IPS-18c (cell line): Measurements from ENCODE around the gene LIN9.
"Not testable (repeated sequence)": the region's sequence is repeated elsewhere in the genome, so short reads cannot be mapped to it uniquely, and the experiment has no call there.

Experiments used
- H3K4me3 ChIP-seq: 2 replicates; pipeline ENCODE4 v1.7.0; 2013; ENCODE audit warnings: low read depth, mild to moderate bottlenecking, low read length, moderate library complexity; ENCODE audit not compliant: insufficient read depth
- H3K9me3 ChIP-seq: one replicate; pipeline ENCODE4 v1.6.1; 2013; ENCODE audit warnings: mild to moderate bottlenecking, low read length, moderate library complexity; ENCODE audit not compliant: control insufficient read depth, insufficient read depth

The LIN9 gene

DNA sequence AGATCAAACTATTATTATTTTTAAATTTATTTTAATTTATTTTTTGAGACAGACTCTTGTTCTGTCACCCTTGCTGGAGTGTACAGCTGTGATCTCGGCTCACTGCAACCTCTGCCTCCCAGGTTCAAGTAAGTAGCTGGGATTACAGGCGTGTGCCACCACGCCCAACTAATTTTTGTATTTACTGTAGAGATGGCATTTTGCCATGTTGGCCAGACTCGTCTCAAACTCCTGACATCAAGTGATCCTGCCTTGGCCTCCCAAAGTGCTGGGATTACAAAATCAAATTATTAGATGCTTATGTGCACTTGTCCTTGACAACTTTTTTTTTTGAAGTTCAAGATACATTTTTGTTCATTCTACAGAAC lies 15.4 kb downstream of the LIN9 start:
- Histone ChIP-seq H3K4me3 (no peak overlapping the region), H3K9me3 (no peaks in the 10 kb centered on the region)

DNA sequence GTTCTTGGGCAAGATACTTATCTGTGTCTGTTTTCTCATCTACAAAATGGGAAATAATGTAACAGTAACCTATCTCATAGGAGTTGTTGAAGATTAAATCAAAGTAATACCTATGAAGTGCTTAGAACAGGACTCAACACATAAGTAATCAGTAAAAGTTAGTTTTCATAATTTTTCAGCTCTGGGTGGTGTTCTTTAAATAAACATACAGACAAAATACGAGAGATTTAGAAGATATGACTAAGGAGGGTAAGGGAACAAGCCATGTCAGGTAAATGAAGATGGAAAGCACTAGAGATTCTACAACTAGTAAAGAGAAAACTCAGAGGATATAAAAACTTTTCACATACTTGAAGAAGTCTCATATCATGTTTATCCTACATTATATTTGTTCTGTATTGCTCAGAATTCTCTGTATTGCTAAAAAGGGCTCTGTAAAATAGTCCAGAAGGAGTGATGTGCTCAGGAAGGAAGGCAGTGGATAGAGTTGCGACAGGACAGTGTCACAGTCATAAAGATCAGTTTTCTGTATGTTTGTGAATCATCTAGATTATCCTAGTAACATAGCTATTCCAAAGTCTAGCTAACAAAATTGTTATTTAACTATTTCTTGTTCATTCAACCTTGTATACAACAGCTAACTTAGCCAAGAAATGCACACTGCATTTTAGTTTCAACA lies 16.0 kb downstream of the LIN9 start:
- Histone ChIP-seq H3K4me3 (no peak overlapping the region), H3K9me3 (no peaks in the 10 kb centered on the region)

DNA sequence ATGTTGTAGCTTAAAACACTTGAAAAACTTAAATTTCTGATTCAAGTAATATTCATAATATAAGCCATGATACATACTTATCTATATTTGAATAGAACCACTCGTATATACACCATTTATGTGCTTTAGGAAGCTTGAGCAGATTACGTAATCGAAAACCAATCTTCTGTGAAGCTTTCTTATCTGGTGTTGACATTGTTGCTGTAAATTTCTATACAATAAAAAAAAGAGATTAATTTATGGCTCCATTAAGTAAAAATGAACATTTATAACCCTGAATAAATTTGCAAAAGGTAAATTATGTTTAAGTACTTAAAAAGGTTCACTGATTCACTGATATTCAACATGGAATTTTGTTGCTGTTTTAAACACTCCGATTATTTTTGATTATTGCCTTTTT lies 21.4 kb downstream of the LIN9 start:
- H3K9me3 ChIP-seq: no peaks in the 10 kb centered on the region
- H3K4me3 ChIP-seq: no peak overlapping the region

DNA sequence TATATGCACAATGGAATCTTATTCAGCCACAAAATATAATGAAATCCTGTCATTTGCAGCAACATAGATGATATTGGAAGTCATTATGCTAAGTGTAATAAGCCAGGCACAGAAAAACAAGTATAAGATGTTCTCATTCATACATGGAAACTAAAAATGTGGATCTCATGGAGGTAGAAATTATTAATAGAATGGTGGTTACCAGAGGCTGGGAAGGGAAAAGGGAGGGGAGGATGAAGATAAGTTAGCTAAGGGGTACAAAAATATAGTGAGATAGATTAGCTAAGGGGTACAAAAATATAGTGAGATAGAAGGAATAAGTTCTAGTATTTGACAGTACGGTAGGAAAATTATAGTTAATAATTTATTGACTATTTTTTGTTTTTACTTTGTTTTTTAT lies 27.9 kb downstream of the LIN9 start:
- Histone ChIP-seq H3K9me3 (no peaks in the 10 kb centered on the region), H3K4me3 (no peak overlapping the region)

DNA sequence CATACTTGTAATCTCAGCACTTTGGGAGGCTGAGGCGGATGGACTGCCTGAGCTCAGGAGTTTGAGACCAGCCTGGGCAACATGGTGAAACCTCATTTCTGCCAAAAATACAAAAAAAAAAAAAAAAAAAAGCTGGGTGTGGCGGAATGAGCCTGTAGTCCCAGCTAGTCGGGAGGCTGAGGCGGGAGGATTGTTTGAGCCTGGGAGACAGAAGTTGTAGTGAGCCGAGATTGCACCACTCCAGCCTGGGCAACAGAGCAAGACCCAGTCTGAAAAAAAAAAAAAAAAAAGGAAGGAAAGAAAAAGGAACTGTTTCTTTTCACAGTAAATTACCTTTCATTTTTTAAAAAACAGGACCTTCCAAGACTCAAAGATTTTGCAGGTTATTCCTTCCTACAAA lies 29.5 kb downstream of the LIN9 start:
- no peak overlapping the region for H3K4me3 ChIP-seq
- no peaks in the 10 kb centered on the region for H3K9me3 ChIP-seq

DNA sequence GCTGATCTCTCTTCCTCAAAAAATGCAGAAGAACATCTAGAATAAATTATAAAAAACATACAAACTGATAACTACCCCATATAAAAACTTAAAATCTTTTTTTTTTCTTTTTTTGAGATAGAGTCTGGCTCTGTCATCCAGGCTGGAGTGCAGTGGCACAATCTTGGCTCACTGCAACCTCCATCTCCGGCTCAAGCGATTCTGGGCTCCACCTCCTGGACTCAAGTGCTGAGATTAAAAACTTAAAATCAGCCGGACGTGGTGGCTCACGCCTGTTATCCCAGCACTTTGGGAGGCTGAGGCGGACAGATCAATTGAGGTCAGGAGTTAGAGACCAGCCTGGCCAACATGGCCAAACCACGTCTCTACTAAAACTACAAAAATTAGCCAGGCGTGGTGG lies 31.1 kb downstream of the LIN9 start:
- no peaks in the 10 kb centered on the region for H3K9me3 ChIP-seq
- no peak overlapping the region for H3K4me3 ChIP-seq

DNA sequence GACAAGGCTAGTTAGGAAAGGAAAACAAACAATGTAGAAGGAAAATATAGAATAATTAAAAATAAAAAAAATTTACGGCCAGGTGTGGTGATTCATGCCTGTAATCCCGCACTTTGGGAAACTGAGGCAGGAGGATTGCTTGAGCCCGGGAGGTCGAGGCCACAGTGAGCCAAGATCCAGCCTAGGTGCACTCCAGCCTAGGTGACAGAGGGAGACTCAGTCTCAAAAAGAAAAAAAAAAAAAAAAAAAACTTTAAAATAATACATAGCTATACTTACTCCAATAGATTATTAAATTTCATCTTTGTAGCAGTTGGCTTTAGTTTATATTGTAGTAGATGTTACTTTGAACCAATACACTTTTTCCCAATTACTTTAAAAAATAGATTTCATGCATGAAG lies 32.0 kb downstream of the LIN9 start:
- Histone ChIP-seq H3K9me3 (no peaks in the 10 kb centered on the region), H3K4me3 (no peak overlapping the region)

DNA sequence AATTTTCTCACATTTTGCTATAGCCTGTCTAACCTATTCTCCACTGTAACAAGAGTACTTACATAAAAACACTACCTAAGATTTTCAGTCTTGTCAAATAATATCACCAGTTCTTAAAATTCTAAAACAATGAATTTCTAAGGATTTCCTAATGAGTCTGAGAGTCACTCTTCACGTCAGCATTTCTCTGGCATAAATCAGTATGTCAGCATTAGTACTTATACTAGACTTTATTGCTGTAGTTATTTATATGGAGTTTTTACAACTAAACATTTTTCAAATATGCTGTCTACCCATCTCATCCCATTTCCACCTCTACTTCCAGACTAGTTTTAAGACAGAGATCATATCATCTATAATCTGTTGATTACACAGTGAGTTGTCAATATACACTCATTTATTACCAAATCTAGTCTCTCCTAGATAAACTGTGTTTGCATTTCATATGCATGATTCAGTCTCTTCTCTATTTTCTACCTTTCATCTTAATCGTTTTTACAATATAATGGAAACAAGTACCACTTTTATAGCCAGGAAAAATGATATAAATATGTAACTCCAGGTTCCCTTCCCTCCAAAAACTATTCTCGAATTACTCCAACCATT lies 32.8 kb downstream of the LIN9 start:
- Histone ChIP-seq H3K9me3 (no peaks in the 10 kb centered on the region), H3K4me3 (no peak overlapping the region)

DNA sequence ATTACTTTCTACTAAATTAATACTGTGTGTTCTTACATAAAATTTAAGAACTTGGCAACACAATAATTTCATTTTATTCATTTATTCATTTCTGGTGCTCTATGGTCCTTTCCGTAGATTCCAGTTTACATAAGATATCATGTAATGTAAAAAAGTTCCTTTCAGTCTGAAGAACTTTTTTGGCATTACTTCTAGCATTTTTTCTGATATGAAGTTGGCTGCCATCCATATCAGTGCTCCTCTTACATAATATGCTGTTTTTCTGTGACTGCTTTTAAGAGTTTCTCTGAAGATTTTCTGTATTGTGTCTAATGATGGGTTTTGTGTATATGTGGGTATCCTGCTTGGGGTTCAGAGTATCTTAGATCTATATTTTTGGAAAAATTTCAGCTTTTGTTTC lies 34.8 kb downstream of the LIN9 start:
- Histone ChIP-seq H3K9me3 (no peaks in the 10 kb centered on the region), H3K4me3 (no peak overlapping the region)

DNA sequence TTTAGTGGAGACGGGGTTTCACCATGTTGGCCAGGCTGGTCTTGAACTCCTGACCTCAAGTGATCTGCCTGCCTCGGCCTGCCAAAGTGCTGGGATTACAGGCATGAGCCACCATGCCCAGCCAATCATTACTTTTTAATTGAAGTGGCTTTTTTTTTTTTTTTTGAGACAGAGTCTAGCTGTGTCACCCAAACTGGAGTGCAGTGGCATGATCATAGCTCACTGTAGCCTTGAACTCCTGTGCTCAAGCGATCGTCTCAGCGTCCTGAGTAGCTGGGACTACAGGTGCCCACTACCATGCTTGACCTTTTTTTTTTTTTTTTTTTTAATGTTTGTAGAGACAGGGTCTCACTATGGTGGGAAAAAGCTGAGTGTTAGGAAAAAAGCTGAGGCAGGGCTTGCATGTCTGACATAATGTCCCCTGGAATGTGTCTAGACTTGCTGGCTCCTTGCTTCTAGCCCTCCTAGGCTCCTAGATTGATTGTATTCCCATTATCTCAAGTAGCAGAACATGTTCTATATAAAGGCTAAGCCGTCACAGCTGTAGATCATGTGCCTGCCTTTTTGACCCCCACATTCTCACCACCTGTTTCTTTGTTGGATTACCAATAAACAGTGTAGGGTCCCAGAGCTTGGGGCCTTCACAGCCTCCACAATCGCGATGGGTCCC lies 36.6 kb downstream of the LIN9 start:
- H3K9me3 ChIP-seq, H3K4me3 ChIP-seq: not testable (repeated sequence)

DNA sequence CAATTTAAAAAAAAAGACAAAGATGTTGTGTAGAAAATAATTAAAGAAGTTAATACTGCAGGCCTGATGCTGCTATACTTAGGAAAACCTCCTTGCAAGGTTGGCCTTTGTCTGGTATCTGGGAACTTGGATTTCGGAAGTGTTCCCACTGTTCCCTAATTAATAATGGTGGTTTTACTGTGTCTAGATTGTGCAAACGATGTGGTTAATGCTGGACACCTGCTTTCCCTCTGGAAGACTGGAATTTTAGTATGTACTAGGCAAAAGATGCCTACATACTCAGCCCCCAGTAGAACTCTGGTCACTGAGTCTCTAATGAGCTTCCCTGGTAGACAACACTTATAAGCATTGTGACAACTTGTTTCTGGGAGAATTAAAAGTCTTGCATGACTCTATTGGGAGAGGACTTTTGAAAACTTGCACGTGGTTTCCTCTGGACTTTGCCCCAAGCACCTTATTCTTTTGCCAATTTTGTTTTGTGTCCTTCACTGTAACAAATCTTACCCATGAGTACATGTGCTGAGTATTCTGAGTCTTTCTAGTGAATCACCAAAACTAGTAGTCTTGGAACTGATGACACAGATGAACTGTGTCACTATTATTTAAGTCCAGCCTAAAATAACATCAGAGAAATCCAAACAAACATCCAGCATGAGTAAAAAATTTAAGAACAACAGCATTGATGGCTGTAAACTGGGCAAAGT lies 40.4 kb downstream of the LIN9 start:
- H3K4me3 ChIP-seq: no peak overlapping the region
- H3K9me3 ChIP-seq: no peaks in the 10 kb centered on the region

DNA sequence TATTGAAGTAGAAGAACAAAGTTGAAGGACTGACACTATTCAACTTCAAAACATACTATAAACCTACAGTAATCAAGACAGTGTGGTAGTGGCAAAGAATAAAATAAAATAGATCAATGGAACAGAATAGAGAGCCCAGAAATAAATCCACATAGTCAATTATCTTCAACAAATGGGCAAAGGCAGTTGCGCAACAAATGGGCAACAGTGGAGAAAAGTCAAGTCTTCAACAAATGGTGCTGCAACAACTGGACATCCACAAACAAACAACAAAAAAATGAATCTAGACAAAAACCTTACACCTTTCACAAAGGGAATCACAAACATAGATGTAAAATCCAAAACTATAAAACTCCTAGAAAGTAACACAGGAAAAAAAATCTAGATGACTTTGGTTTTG lies 47.1 kb downstream of the LIN9 start:
- no peak overlapping the region for H3K4me3 ChIP-seq
- peaks cover 2% of the 10 kb centered on the region for H3K9me3 ChIP-seq

DNA sequence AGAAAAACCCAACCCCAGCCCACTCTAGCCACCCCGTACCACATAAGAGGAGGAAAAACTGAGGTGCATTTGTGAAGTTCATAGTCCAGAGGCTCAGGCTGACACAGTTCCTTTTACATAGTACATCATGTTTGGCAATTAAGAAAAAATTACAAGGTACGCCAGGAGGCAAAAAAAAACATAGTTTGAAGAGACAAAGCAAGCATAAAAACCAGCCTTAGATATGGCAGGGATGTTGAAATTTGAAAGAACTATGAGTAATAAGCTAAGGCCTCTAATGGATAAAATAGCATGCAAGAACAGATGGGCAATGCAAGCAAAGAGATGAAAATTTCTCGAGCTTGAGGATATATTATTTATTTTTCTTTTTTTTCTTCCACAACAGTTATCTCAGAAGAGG lies 53.6 kb downstream of the LIN9 start:
- Histone ChIP-seq H3K9me3 (peaks cover 2% of the 10 kb centered on the region), H3K4me3 (no peak overlapping the region)

DNA sequence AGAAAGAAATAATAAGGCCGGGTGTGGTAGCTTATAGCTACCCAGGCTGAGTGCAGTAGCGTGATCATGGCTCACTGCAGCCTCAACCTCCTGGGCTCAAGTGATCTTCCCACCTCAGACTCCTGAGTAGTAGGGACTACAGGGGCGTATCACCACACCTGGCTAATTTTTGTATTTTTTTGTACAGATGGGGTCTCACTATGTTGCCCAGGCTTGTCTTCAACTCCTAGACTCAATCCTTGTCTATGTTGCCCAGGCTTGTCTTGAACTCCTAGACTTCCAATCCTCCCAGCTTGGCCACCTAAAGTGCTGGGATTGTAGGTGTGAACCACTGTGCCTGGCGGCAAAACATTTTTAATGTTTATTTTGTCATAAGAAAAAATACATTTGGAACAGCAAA lies 55.0 kb downstream of the LIN9 start:
- Histone ChIP-seq H3K4me3 (no peak overlapping the region), H3K9me3 (no peaks in the 10 kb centered on the region)

DNA sequence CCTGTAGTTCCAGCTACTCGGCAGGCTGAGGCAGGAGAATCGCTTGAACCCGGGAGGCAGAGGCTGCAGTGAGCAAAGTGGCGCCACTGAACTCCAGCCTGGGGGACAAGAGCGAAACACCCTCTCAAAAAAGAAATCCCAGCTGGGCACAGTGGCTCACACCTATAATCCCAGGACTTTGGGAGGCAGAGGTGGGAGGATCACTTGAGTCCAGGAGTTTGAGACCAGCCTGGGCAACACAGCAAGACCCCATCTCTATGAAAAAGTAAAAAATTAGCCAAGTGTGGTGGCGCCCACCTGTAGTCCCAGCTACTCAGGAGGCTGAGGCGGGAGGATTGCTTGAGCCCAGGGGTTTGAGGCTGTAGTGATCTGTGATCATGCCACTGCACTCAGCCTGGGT lies 56.1 kb downstream of the LIN9 start:
- H3K9me3 ChIP-seq, H3K4me3 ChIP-seq: not testable (repeated sequence)

DNA sequence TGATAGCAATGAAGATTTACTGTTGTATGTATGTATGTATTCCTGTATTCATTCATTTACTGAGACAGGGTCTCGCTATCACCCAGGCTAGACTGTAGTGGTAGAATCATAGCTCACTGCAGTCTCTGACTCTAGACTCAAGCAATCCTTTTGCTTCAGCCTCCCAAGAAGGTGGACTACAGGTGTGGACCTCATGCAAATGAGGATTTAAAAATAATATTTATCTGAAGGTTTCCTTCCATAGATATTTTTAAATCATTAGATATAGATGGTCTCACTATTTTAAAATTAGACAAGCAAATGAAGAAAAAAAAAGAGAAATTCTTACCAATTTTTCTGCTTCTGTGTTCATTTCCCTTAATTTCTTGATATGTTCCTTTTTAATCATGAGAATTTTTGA lies 58.5 kb downstream of the LIN9 start:
- H3K4me3 ChIP-seq: no peak overlapping the region
- no peaks in the 10 kb centered on the region for H3K9me3 ChIP-seq

DNA sequence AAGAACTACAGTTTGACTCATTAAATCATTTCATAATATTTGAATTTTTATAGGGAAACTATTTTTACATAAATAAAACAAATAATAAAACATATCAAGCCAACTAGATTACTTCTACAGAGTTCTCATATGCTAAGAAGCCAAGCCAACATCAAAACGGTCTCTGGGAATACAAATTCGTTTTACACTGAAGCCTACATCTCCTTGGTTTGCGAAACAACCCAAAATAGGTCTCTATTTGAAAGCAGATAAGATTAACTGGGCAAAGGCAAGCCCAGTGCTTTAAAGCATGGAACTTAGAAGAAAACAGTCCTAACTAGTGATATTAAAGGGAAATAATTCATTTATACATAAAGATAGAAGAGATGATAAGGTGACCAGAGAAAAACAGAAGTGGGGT lies 60.2 kb downstream of the LIN9 start:
- Histone ChIP-seq H3K9me3 (no peaks in the 10 kb centered on the region), H3K4me3 (no peak overlapping the region)

DNA sequence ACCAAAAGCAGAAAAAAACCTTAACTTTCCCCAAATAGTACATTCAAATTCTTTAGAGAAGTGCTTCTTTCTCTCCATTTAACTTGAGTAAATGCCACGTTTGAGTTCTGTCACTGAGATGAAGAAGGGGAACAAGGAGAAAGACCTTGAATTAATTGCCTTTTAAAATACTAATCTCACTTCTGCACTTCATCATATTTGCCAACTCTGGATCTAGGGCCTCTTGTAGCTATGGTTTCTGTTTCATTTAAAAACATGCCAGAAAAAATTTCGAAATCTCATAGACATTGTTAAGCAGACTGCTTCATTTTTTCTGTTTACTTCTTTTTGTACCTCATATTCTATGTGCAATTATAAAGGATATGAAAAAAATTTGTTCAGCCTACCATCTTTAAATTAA lies 60.9 kb downstream of the LIN9 start:
- H3K4me3 ChIP-seq: no peak overlapping the region
- no peaks in the 10 kb centered on the region for H3K9me3 ChIP-seq
